SJSA1 (cell line): ENCODE results near the gene SRL. TPM values are rescaled to one million over a fixed set of nuclear protein-coding genes. Genes with fewer than 3 reads are reported as not detected.
A peak's percentile ranks its signal among the peaks of the same experiment; 100 is the strongest.

Source experiments
- DNase-seq, 2 experiments: peaks; one replicate each; pipeline ENCODE4 v3.0.0-alpha.2; 2015 to 2020; ENCODE audit warnings: low spot score in 2 of 2, low read depth in 1 of 2
- H3K27ac ChIP-seq: fragments of 250-450 bp; sonication (Bioruptor Pico); 2 replicates; pipeline ENCODE4 v1.5.1; 2020; ENCODE audit warnings: mild to moderate bottlenecking, moderate library complexity
- H3K27me3 ChIP-seq: fragments of 250-450 bp; sonication (Bioruptor Pico); replicated peaks from 2 replicates; pipeline ENCODE4 v1.5.1; 2020; ENCODE audit warnings: mild to moderate bottlenecking, moderate library complexity
- H3K36me3 ChIP-seq: fragments of 250-450 bp; sonication (Bioruptor Pico); 2 replicates; pipeline ENCODE4 v1.5.1; 2020; ENCODE audit warnings: mild to moderate bottlenecking
- H3K4me1 ChIP-seq: fragments of 250-450 bp; sonication (Bioruptor Pico); replicated peaks from 2 replicates; pipeline ENCODE4 v1.6.1; 2021; ENCODE audit warnings: mild to moderate bottlenecking
- H3K4me3 ChIP-seq: fragments of 250-450 bp; sonication (Bioruptor Pico); 2 replicates; pipeline ENCODE4 v1.5.1; 2020; ENCODE audit warnings: mild to moderate bottlenecking
- H3K9me3 ChIP-seq: fragments of 250-450 bp; sonication (Bioruptor Pico); replicated peaks from 2 replicates; pipeline ENCODE4 v1.5.1; 2020; ENCODE audit warnings: mild to moderate bottlenecking
- total RNA-seq: library from RNA; depleted of rRNA; stranded (reverse); fragments of >200 nt; shearing (Covaris generic); gene quantifications from 2 replicates; pipeline ENCODE4 v1.2.3, GENCODE V29; 2014

The SRL gene
- total RNA-seq, 1 experiment from 2014 or later = 0.05 TPM

GRCh38 chr16:4190712-4191333 is 51.1 kb downstream of the SRL start:
- Histone ChIP-seq H3K4me1 (no peaks in the 10 kb centered on the region), H3K27me3 (no peaks in the 10 kb centered on the region), H3K9me3 (no peaks in the 10 kb centered on the region), H3K27ac (no peak overlapping the region), H3K4me3 (no peak overlapping the region), H3K36me3 (no peaks in the 10 kb centered on the region)
- no peak for DNase-seq

DNA sequence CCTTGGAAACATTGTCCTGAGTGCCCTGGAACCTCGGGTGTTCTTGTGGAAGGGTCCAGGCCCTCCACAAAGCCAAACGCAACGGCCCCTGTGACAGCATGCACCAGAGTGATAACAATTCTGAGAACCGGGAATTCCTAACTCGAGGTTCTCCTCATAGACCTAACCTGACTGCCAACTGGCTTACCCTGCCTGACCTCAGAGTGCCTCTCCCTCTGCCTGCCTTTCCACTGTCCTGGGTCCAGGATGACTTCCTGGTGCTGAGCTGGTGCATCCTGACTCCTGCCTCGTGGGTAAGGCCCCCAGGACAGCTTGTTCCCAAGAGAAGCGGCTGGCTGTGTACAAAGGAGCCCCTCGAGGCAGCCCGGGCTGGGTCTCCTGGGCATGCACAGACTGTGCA is 51.8 kb downstream of the SRL start:
- no peak for DNase-seq
- Histone ChIP-seq H3K36me3 (no peaks in the 10 kb centered on the region), H3K27me3 (no peaks in the 10 kb centered on the region), H3K4me1 (no peaks in the 10 kb centered on the region), H3K9me3 (no peaks in the 10 kb centered on the region), H3K4me3 (no peak overlapping the region), H3K27ac (no peak overlapping the region)

DNA sequence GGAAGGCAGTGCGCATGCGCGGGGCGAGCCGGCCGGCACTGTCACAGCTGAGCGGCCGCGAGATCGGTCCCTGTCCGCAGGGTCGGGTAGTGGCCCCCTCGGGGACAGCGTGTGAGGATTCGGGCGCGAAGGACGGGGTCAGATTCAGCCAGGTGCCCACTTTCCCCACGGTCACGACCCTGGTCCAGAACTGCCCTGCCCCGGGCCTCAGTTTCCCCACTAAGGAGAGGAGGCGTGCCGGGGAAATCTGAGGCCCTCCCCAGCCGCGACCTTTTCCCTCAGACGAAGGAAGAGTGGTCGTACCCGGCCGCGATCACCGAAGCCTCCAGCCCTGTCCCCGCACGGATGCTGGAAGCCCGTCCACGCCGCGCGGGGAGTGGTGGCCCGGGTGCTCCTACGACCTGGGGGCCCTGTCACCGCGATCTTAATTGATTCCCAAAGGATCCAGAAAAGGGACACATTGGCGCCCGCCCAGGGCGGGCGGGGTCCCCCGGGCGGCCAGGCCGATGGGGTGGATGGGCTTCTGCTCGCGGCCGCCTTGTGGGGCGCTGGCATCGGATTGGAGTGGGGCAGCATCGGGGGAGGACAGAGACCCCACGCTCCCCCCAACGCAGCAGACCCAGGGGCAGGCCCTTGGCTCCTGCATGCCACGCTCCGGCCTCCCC is 57.7 kb downstream of the SRL start:
- Histone ChIP-seq H3K36me3 (no peaks in the 10 kb centered on the region), H3K4me1 (peaks cover 12% of the 10 kb centered on the region), H3K9me3 (no peaks in the 10 kb centered on the region), H3K27me3 (no peaks in the 10 kb centered on the region), H3K4me3 (peak overlapping the region; percentile 56), H3K27ac (no peak overlapping the region)
- DNase-seq = no peak

GRCh38 chr16:4183237-4184037 is 58.4 kb downstream of the SRL start:
- peaks cover 12% of the 10 kb centered on the region for H3K4me1 ChIP-seq
- no peaks in the 10 kb centered on the region for H3K36me3 ChIP-seq
- peak; percentile 93 to 95 for DNase-seq
- H3K9me3 ChIP-seq = no peaks in the 10 kb centered on the region
- H3K27me3 ChIP-seq = no peaks in the 10 kb centered on the region
- H3K27ac ChIP-seq = peak overlapping the region; percentile 90
- H3K4me3 ChIP-seq = peak overlapping the region; percentile 56

GRCh38 chr16:4182581-4183236 is 59.2 kb downstream of the SRL start:
- Histone ChIP-seq H3K4me1 (peaks cover 12% of the 10 kb centered on the region), H3K27me3 (no peaks in the 10 kb centered on the region), H3K9me3 (no peaks in the 10 kb centered on the region), H3K36me3 (no peaks in the 10 kb centered on the region), H3K4me3 (peak overlapping the region; percentile 56), H3K27ac (peak overlapping the region; percentile 90)
- no peak for DNase-seq

DNA sequence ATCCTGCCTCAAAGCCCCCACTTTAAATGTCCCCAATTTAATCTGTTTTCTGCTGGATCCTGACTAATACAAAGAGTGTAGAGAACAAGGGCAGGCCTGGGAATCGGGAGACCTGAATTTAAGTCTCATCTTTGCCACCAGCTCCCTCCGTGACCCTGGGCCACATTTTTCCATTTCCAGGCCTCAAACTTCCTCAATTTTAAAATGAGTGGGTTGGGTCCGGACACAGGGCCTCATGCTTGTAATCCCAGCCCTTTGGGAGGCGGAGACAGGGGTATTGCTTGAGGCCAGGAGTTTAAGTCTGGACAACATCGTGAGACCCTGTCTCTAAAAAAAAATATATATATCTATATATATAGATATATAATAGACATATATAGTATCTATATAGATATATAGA is 61.4 kb downstream of the SRL start:
- DNase-seq = no peak
- Histone ChIP-seq H3K27me3 (no peaks in the 10 kb centered on the region), H3K4me3 (no peak overlapping the region), H3K27ac (no peak overlapping the region), H3K36me3 (no peaks in the 10 kb centered on the region), H3K4me1 (peaks cover 21% of the 10 kb centered on the region), H3K9me3 (no peaks in the 10 kb centered on the region)

DNA sequence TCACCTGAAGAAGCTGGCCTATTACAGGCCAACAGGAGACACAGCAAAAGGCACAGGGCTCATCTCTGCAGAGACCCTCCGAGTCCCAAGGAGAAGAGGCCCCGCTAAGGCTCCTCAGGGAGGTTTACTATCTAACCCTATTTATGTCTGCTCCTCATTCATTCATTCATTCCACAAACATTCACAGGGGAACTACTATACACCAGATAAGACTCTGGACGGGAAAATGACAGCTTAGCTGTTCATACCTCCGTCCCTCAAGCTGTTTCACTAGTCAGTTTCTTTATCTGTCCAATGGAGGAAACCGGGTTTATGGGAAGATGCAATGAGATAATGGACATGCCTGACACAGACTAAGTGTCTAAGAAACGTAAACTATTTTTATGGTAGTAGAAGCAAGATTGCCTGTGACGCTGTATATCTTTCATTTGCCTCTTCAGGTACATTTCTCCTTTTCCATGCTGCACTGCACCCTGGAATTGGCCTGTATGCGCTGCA is 62.1 kb downstream of the SRL start:
- no peak for DNase-seq
- peaks cover 21% of the 10 kb centered on the region for H3K4me1 ChIP-seq

DNA sequence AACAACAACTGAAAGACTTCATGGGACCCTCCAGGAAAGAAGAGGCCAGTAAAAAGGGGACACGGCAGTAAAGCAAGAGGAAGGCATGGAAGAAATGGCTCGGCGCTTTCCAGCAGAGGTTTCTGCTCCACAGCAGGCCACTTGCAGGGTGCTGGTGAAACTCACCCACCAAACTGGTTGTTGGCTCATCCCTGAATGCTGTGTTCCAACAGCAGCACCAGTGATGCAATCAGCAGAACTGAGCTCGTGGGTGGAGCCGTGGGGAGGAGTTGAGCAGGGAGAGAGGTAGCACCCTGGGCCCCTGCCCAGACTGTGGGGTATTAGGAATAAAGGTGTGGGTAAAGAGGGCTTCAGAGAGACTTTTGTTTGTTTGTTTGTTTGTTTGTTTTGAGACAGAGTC is 62.9 kb downstream of the SRL start:
- no peaks in the 10 kb centered on the region for H3K9me3 ChIP-seq
- no peak overlapping the region for H3K4me3 ChIP-seq
- no peak for DNase-seq
- H3K36me3 ChIP-seq = no peaks in the 10 kb centered on the region
- H3K27me3 ChIP-seq = no peaks in the 10 kb centered on the region
- peaks cover 16% of the 10 kb centered on the region for H3K4me1 ChIP-seq
- H3K27ac ChIP-seq = no peak overlapping the region

More for the DNA sequence above, 62.1 kb downstream of the SRL start:
- Histone ChIP-seq H3K9me3 (no peaks in the 10 kb centered on the region), H3K27ac (no peak overlapping the region), H3K36me3 (no peaks in the 10 kb centered on the region), H3K27me3 (no peaks in the 10 kb centered on the region), H3K4me3 (no peak overlapping the region)

DNA sequence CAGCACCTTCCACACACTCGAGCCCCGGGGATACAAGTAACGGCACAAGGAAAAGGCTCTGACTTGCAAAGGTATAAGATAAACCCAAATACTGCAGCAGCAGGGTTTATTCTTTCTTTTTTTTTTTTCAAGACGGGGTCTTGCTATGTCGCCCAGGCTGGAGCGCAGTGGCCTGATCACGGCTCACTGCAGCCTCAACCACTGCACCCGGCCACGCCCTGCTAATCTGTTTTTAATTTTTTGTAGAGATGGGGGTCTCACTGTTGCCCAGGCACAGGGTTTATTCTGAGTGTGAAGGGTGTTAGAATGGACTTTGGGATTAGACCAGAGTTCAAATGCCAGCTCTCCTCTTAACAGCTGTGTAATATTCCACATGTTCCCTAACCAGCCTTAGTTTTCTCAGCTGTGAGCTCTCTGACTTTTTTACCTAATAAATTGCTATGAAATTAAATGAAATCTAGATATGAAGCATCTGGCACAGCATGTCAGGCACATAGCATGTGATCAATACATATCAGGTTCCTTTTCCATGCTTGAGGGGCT is 63.3 kb downstream of the SRL start:
- Histone ChIP-seq H3K4me1 (peaks cover 14% of the 10 kb centered on the region), H3K9me3 (no peaks in the 10 kb centered on the region), H3K4me3 (no peak overlapping the region), H3K27me3 (no peaks in the 10 kb centered on the region), H3K36me3 (no peaks in the 10 kb centered on the region), H3K27ac (no peak overlapping the region)
- DNase-seq = no peak

DNA sequence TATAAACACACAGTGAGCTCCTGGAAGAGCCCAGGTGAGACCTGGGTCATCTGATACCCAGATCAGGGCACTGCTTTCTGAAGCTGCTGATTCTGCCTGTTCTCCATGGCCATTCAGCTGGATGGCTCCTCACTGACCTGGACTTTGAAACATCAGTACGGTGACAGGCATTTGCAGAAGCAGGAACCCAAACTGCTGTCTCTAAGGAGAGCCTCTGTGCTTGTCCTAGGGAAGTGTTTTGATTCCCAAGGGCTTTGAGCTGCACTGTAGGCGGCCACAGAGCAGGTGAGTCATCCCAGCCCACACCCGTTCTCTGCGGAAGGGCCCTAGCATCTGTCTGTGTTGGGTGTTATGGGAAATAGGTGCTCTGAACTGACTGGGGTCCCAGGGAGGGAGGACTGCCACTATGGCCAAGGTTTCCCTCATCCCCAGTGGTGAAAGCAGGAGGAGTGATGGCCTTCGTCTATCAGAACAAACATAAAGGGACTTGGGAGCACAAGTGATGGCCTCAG is 64.9 kb downstream of the SRL start:
- peak; percentile 43 to 69 for DNase-seq

GRCh38 chr16:4175849-4176248 is 66.0 kb downstream of the SRL start:
- Histone ChIP-seq H3K27me3 (no peaks in the 10 kb centered on the region), H3K36me3 (no peaks in the 10 kb centered on the region), H3K4me3 (no peak overlapping the region), H3K27ac (no peak overlapping the region), H3K9me3 (no peaks in the 10 kb centered on the region), H3K4me1 (peaks cover 17% of the 10 kb centered on the region)
- no peak for DNase-seq

More for the DNA sequence above, 64.9 kb downstream of the SRL start:
- Histone ChIP-seq H3K9me3 (no peaks in the 10 kb centered on the region), H3K27me3 (no peaks in the 10 kb centered on the region), H3K4me3 (no peak overlapping the region), H3K27ac (no peak overlapping the region), H3K36me3 (no peaks in the 10 kb centered on the region), H3K4me1 (peaks cover 17% of the 10 kb centered on the region)

- DNase-seq = no peak
- no peaks in the 10 kb centered on the region for H3K27me3 ChIP-seq
- H3K9me3 ChIP-seq = no peaks in the 10 kb centered on the region
- no peak overlapping the region for H3K27ac ChIP-seq
- peaks cover 14% of the 10 kb centered on the region for H3K4me1 ChIP-seq
- no peaks in the 10 kb centered on the region for H3K36me3 ChIP-seq
- no peak overlapping the region for H3K4me3 ChIP-seq
Measured at GRCh38 chr16:4172070-4172469, 69.8 kb downstream of the SRL start.

DNA sequence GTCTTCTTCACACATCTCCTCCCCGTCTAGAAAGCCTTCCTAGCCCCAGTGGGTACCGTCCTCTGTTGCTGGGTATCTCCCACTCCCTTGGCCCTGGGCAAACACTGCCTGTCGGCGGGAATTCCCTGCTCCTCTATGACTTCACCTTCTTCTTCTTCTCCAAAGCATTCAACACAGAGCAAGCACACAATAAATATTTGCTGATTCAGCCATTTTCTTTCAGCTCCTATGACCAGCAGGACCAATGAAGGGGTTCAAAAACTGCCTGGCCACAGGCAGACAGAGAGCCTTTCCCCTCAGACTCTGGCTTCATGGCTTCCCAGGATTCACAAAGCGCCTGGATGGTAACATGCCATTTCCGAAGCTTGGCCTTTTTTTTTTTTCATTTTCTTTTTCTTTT is 72.5 kb downstream of the SRL start:
- Histone ChIP-seq H3K36me3 (no peaks in the 10 kb centered on the region), H3K4me3 (no peak overlapping the region), H3K27ac (no peak overlapping the region), H3K27me3 (no peaks in the 10 kb centered on the region), H3K4me1 (peaks cover 8% of the 10 kb centered on the region), H3K9me3 (no peaks in the 10 kb centered on the region)
- no peak for DNase-seq
